CD4-positive, alpha-beta T cell treated with Interleukin-1 beta for 1 hour (primary cell): Measurements from ENCODE around the gene PYGB.

ENCODE experiments used
- DNase-seq, 2 donors: peaks; one replicate each; pipeline ENCODE4 v3.0.0-alpha.2; 2020 to 2022

The PYGB gene

DNA sequence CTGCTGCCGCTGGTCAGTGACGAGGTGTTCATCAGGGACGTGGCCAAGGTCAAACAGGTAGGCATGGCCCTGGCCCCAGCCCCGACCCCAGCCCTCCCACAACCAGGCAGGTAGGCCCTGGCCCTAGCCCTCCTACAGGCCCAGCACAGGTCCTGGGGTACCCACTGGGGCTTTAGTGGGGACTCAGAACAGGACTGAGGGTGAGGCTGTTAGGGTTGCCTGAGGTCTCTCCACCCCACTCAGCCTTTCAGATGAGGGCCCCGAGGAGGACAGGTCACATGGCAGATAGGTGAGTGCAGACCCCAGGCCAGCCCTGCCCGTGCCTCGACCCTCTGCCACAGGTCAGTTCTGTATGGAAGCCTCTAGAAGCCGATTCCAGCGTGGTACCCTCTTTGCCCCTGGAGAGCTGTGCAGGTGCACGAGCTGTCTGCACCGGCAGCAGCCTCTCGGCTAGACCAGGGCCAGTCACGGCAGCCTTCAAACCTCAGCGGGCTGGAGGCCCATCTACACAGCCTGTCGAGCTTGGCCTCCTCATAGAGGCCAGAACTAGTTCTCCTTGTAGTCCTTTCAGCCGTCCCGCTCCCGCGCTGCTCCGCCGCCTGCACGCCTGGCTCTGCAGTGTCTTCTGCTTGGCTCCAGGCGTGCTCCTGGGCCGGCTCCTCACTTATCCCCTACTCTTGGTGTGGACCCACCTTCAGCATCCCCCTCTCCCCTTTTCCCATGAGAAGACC lies 35.5 kb downstream of the PYGB start:
- no peak for DNase-seq

DNA sequence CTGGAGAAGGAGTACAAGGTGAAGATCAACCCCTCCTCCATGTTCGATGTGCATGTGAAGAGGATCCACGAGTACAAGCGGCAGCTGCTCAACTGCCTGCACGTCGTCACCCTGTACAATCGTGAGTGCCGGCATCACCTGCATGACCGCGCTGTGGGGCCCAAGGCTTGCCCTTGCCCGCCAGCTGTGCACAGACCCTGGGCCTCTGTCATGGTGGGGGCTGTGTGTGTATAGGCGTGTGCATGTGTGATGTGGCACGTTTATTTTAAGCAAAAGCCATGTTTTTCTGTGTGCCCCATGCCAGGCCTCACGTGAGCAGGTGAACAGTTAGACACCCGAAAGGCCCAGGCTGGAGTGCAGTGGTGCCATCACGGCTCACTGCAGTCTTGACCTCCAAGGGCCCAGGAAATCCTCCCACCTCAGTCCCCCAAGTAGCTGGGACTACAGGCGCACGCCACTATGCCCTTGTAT lies 36.3 kb downstream of the PYGB start:
- no peak for DNase-seq

DNA sequence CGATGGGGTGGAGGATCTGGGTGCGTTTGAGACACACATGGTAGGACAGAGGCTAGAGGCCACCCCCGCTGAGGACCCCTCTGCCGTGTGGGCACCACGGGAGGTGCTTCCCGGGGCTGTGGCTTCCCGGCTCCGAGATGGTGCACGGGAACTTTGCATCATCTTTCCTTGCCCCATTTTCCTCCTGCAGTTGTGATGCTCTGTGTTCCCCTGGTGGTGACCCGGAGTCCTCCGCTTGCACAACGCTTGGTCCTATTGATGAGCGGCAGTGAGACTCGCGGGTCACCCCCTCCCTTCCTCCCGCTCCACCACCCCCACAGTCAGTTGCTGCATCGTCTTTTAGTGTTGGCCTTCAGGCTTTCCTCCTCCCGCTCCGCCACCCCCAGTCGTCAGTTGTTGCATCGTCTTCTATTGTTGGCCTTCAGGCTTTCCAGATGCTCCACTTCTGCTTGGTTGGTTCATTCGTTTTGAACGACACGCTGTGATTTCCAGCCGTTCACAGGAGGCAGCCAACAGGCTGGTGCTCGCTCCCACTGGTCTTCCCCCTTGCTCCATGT lies 37.3 kb downstream of the PYGB start:
- DNase-seq = no peak

DNA sequence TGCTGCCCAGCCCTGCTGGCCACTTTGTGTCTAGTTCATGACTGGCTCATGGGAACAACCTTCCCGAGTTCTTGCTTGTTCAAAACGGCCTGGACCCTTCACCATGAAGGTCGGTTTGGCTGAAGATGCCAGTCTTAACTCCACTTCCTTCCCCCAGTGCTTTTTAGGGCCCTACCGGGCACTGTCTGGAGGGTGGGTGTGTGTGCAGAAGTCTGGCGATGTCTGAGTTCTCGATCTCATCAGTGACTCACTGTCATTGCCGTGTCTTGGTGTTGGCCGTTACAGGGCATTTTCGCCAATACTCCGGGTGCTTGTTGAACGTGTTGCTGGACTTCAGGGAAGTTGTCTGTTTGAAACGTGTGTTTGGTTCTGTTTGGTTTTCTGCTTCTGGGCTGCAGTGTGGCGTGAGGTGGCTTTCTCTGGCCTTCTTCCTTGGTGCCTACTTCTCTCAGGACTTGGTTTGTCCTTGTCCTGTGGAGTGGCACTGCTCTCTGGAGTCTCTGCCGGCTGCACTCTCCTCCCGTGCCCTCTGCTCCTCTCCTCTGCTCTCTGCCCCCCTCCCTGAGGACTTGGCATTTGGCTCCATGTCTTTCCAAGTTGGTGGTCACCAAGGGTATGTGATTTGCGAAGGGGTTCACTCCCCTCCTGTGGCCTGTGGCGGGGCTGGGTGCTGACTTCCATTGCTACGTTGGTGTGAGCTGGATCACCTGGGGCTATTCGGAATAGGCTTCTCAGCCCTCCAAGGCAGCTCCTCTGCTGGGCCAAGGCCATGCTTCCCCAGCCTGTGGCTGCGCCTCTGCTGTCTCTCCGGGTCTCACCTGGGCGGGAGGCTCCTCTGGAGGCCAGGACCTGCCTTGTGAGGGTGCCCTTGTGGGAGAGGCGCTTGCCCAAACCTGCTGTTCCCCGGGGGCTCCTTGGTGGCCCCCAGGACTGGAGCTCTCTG lies 38.2 kb downstream of the PYGB start:
- no peak for DNase-seq

DNA sequence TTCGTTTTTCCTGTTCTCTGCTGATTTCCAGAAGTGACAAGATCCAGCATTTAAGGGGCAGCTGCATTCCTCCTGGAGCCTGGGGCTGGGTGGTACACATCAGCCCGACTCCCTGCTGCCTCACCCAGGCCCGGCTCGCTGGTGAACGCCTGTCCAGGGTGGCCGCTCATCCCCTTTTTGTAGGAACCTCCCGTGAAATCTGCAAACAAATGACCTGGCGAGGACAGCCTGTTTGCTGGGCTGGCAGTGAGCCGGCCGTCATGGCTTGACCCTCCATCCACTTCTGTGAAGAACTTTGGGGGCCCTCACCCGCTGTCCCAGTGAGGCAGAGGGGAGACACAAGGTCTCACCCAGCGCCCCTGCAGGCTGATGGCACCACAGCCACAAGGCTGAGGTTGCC lies 39.0 kb downstream of the PYGB start:
- DNase-seq = peak in 1 of 2 donors; percentile 0

DNA sequence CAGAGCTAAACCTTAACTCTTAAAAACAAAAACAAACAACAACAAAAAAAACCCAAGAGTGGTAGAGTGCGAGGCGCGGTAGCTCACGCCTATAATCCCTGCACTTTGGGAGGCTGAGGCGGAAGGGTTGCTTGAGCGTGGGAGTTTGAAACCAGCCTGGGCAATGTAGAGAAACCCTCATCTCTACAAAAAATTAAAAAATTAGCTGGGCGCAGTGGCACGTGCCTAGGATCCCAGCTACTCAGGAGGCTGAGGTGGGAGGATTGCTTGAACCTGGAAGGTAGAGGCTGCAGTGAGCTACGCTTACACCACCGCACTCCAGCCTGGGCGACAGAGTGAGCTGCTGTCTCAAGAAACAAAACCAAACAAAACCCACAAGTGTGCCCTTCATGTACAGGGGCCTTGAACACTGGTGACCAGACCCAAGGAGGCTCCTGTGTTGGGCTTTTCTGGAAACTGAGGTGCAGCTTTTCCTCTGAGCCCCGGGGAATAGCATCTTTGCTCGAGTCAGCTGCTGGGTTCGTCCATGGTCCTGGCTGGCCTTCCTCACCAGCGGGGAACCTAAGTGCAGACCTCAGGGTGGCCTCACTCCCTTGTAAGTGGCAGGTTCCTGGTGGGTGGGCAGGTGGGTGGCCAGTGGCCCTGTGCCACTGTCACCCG lies 39.9 kb downstream of the PYGB start:
- no peak for DNase-seq

DNA sequence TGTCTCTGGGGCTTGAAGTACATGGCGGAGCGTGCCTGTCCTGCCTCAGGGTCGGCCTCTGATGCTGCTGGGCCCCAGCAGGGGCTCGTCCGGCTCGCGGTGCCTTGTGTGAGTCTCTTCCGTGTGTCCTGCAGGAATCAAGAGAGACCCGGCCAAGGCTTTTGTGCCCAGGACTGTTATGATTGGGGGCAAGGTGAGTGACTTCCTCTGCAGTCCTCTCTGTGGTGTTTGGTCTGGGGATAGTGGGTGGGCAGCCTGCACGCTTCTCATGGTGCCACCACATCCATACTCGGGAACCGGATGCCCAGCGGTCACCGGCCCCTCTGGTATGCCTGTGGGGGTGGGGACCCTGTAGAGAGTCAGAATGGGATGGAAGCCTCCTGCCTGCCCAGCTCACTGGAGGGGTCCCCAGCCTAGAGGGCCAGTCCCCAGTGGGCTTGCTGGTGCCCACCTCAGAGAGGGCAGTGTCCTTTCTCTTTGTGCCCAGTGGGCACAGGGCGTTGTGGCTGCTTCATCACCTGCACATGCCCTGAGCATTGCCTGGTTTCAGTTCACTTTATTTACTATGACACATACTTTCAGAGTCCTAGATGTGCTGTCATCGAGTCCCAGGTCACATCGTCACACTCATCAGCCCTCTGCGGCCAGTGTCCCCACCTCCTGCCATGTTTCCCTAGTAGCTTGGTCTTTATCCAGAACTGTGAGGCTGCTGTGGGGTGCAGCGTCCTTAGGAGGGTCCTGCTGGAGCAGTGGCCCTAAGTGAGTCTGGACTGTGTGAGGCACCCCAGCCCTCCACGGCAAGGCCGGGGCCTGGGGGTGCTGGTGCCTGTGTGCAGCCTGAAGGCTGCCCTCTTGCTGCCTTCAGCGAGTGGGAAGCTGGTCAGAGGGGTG lies 40.7 kb downstream of the PYGB start:
- no peak for DNase-seq

DNA sequence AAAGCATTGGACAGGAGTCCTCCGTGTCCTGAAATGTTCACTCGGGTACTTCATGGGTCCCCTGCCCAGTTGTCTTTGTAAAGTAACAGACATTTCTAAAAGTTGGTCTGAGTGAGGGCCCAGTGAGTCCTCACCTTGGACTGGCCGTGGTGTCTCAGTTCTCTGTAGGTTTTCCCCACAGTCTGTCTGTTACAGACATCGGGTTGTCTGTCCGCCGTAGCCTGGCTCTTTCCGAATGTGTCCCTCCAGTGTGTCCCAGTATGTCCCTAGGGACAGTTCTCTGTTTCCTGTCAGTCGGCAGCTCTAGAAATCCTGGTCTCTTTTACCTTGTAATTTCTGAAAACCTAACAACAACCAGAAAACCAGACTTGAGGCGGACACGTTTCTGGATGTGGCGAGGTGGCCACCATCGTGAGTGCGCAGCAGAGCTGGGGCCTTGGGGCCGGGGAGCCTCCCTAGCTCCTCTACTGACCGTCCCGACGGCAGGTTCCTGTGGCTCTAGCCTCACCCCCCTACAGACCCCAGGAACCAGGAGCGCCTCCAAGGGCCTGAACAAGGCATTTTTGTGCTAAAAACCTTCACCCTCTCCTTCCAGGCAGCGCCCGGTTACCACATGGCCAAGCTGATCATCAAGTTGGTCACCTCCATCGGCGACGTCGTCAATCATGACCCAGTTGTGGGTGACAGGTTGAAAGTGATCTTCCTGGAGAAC lies 42.2 kb downstream of the PYGB start:
- no peak for DNase-seq

DNA sequence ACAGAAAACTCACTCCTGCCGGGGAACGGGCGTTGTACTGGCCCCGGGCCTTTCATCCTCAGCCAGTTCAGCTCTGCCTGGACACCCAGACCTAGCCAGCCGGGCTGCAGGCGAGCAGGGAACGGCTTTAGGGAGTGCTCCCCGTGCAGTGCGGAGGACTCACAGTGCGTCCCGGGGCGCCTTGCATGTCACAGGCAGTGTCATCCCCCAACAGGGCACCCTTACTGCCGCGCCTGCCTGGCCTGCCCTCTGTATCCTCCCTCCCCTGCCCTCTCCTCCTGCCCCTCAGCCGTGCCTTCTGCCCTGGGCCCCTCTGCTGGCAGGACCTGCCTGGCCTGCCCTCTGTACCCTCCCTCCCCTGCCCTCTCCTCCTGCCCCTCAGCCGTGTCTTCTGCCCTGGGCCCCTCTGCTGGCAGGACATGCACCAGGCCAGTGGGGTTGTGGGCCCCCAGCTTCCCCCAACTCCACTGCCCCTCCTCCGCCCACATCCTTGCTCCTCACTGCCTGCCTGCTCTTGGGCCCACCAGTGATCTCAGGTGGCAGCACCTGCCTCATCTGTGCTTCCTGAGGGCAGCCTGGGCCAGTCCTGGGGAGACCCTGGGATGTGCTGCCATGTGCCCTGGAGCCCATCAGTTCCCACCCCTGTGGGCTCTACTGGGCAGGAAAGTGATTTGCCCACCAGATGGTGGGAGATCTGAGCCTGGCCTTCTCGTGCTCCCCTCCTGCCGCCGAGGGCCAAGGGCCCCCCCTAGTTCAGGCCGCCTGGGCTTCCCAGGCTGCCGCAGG lies 43.0 kb downstream of the PYGB start:
- no peak for DNase-seq

DNA sequence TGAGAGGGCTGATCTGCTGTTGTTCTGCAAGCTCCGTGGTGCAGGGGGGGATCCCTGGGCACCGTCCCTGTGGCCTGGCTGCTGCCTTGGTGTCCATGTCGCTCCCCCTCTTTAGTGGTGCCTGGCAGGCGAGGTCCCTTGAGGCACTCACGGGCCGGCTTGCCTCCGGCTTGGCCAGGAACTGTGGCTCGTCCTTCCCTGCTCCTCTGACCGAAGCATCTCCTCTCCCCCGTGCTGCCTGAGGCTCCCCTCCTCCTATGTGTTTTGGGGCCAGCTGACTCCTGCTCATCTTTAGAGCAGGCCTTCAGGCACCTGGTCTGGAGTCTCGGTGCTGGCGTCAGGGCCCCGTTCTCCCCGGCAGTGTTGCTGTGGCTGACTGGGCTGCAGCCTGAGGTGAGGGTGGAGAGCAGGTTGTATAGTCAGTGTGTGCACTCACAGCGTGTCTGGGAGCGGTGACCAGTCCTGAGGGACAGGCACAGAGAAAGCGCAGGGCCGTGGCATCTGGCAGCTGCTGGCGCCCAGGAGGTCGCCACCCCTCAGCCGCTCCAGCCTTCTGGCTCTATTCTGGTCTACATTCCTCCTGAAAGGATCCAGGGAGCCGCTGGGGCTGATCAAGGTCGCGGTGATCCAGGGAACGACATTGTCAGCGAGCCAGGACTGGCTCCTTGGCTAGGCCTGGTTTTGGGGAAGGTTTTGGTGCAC lies 43.7 kb downstream of the PYGB start:
- DNase-seq = no peak

DNA sequence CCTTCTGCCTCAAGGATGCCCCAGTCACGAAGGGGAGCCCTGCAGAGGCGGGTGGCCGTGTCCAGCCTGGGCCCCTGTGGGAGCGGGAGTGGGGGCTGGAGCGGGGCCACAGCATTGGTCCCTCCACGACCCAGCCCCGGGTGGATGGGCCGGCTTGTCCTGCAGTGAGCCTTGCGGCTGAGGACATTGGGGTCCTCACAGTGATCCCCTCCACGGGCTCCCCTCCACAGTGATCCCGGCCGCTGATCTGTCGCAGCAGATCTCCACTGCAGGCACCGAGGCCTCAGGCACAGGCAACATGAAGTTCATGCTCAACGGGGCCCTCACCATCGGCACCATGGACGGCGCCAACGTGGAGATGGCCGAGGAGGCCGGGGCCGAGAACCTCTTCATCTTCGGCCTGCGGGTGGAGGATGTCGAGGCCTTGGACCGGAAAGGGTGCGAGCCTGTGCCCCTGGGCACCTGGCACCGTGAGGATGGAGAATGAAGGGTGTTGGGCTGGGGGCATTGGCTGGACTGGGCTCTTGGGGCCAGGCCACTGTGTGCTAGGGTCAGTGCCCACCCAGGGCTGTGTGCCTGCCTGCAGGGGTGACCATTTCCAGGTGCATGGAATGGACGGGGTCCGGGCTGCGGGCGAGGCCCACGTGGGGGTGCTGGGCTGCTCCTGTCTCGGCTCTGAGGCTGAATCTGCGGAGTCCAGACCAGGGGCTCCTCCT lies 44.4 kb downstream of the PYGB start:
- no peak for DNase-seq

DNA sequence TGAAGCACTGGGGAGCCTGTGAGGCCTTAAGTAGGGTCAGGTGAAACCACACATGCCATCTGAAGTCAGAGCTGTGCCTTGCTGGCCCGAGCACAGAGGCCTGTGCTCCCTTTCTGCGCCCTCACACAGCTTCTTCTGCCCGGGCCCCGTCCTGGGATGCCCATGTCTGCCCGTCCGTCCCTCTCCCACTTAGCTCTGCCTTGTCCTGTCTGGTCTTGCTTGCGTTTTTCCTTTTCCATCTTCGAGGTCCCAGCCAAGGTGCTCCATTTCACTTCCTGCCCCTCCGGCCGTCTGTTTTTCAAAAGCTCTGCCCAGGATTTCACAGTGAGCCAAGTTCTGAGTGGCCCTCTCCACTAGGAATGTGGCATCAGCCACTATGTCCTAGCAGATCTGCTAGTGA lies 45.6 kb downstream of the PYGB start:
- DNase-seq = no peak

DNA sequence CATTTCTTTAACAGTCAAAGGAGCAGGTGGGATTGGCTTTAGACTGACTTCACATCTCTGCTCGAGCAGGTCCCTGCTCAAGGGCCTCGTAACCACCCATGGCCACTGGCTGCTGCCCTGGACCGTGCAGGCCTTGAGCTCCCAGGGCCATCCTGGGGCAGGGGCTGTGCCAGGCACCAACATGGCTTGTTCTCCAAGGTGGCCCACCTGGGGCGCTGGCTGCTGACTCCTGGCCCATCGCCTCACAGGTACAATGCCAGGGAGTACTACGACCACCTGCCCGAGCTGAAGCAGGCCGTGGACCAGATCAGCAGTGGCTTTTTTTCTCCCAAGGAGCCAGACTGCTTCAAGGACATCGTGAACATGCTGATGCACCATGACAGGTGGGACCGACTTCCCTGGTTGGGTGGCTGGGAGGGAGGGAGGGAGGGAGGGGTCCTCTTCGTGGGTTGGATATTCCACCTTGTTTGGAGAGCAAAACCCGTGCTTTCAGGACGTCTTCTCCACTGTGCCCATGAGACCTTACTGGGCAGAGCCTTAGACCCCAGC lies 46.1 kb downstream of the PYGB start:
- DNase-seq = no peak

DNA sequence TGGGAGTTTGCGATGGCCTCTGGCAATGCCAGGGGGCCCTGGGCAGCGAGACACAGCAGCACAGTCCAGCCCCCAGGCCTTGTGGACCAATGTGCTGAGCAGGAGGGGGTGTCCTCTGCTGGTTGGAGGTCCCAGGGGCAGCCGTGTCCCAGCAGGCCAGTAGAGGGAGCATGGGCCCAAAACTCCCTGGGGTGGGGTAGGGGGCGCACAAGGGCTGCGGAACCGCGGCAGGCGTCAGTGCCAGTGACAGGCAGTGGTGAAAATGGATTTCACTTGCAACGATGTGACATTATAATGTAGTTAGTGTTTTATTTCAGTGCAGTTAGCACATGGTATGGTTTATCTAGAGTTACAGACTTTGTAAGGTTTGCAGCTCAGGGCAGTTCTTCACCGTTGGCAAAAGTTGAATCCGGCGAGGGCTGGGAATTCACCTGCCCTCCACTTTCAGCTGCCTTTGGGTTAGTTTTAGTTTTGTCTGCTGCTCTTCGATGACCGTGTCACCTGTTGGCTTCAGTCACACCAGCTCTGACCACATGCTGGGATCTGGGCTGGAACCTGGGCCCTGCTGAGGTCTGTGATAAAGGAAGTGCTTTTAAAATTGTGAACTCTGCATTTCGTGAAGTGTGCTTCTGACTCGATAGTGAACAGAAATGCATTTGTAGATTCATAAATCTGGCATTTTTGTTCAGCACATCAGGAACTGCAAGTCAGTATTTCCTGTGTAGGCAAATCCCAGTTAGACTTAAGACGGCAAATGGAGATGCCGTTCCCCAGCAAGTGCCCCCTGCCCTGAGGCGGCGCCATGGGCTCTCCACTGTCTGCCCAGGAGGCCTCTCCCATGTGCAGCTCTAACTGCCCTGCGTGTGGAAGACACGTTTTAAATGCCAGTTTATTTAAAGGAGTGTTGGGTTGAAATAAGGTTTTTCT lies 46.8 kb downstream of the PYGB start:
- DNase-seq = peak; percentile 56 to 58

DNA sequence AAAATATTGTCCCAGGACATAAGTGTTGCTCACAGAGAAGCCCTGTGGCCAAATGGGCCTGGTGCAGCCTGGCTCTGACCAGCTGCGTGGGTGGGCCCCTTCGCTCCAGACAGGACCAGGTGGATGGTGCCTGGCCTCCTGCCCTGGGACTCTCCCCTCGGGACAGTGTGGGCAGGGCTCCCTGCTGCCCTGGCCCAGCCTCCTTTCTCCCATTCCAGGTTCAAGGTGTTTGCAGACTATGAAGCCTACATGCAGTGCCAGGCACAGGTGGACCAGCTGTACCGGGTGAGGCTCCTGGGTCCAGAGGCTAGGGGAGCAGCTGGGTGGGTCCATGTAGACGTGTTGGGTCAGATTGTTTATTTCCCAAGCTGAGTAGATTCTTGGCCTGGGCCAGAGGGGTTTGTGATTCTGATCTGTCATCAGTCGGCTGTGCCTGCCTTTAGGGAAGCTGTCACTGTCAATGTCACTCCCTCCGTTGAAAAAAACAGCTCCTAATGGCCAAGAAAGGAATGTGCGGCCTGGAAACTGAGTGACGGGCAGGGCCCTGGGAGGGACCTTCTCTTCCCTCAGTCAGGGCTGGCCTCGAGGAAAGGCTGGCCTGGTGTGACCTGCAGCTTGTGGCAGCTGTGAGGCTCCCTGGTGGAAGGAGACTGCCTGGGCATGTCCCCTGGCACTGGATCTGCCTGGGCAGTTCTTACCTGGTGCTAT lies 47.7 kb downstream of the PYGB start:
- DNase-seq = no peak

DNA sequence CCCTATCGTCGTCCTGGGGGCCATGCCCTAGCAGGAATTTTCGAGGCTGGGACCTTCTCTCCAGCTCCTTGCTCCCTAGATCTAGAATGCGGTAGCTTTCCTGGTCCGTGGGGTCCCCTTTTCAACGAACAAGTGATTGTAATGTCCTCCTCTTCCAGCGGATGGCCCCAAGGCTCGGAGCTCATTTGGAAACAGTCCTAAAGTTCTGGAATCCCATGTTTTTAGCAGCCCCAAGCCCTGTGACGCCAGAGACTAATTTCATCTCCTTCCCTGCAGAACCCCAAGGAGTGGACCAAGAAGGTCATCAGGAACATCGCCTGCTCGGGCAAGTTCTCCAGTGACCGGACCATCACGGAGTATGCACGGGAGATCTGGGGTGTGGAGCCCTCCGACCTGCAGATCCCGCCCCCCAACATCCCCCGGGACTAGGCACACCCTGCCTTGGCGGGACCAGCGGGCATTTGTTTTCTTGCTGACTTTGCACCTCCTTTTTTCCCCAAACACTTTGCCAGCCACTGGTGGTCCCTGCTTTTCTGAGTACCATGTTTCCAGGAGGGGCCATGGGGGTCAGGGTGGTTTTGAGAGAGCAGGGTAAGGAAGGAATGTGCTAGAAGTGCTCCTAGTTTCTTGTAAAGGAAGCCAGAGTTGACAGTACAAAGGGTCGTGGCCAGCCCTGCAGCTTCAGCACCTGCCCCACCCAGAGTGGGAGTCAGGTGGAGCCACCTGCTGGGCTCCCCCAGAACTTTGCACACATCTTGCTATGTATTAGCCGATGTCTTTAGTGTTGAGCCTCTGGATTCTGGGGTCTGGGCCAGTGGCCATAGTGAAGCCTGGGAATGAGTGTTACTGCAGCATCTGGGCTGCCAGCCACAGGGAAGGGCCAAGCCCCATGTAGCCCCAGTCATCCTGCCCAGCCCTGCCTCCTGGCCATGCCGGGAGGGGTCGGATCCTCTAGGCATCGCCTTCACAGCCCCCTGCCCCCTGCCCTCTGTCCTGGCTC lies 48.5 kb downstream of the PYGB start:
- peak; percentile 16 to 21 for DNase-seq
